ENCODE measurements around the gene RNF133.

DNA sequence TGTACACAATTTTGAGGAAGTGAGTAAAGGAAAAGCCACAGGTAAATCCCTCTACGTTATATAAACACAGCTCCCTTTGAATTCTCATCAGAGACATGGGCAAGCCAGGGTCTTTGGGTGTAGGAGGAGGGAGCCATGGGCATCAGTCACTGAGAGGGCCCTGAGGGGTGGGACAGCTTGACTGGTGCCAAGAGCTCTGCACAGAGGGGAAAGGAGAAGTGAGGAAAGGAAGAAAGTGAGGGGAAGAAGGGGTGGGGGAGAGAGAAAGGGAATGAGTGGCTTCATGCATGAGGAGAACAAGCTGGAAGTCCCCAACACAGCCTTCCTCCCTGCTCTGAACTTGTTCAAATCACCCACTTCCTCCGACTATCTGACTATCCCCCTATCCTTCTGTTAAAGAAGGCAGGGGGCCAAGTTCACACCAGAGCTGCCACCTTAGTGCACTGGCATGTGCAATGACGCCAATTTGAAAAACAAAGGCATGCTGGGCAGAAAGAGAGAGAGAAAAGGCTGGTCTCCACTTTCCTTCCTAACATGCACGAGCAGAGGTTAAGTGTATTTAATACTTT, 20.2 kb upstream of the RNF133 start:
- TF ChIP-seq CTCF (IDR thresholded peaks at IDR 0.05) (no peak), EP300 (IDR thresholded peaks at IDR 0.05) (no peak), POLR2A (IDR thresholded peaks at IDR 0.05) (no peak)

All from tibial nerve (tissue), 4 donors.